CD4-positive, alpha-beta memory T cell (primary cell): Measurements from ENCODE around the gene TSHR. TPM values are rescaled to one million over a fixed set of nuclear protein-coding genes. Genes with fewer than 3 reads are reported as not detected.

Source experiments
- CTCF ChIA-PET: fragments of 350-600 bp; sonication (Branson Sonifier 250); formaldehyde crosslinking; loops from one replicate; lab custom pipeline; 2021; ENCODE audit warnings: inconsistent platforms; ENCODE audit not compliant: partially characterized antibody; lab: Charles Lee
- POLR2A ChIA-PET: fragments of 350-600 bp; sonication (Branson Sonifier 250); formaldehyde crosslinking; loops from one replicate; lab custom pipeline; 2021; ENCODE audit not compliant: partially characterized antibody; lab: Charles Lee
- DNase-seq, 5 donors: peaks; one replicate each; pipeline versions ENCODE4 v3.0.0 to v3.0.0-alpha.2; 2020 to 2022; ENCODE audit warnings: mixed read lengths in 1 of 5
- H3K27ac ChIP-seq: one replicate; pipeline ENCODE4 v1.7.0; 2013; ENCODE audit warnings: low read depth, low read length
- H3K27me3 ChIP-seq: 2 replicates; pipeline ENCODE4 v1.7.0; 2013; ENCODE audit warnings: mild to moderate bottlenecking, low read length, moderate library complexity; ENCODE audit not compliant: insufficient read depth
- H3K36me3 ChIP-seq: 2 replicates; pipeline ENCODE4 v1.7.0; 2013; ENCODE audit warnings: mild to moderate bottlenecking, low read length, moderate library complexity; ENCODE audit not compliant: insufficient read depth
- H3K4me1 ChIP-seq: 2 replicates; pipeline ENCODE4 v1.7.0; 2013; ENCODE audit warnings: mild to moderate bottlenecking, low read length, moderate library complexity; ENCODE audit not compliant: insufficient read depth
- H3K4me3 ChIP-seq, 2 donors: one replicate each; pipeline ENCODE4 v1.7.0; 2013; ENCODE audit warnings: low read length in 2 of 2, mild to moderate bottlenecking in 1 of 2
- H3K9me3 ChIP-seq, 2 donors: one replicate each; pipeline ENCODE4 v1.7.0; 2013; ENCODE audit warnings: low read length in 2 of 2, control low read depth in 1 of 2; ENCODE audit not compliant: control insufficient read depth in 1 of 2
- H3K27ac Mint-ChIP-seq, 7 donors: one replicate each; pipeline ENCODE4 v1.8.0; 2020 to 2021; ENCODE audit warnings: mixed read lengths in 7 of 7, mild to moderate bottlenecking in 6 of 7, inconsistent platforms in 3 of 7, moderate library complexity in 3 of 7
- H3K27me3 Mint-ChIP-seq, 2 donors: one replicate each; pipeline ENCODE4 v1.8.0; 2020 to 2021; ENCODE audit warnings: mixed read lengths in 2 of 2
- H3K36me3 Mint-ChIP-seq, 2 donors: one replicate each; pipeline ENCODE4 v1.8.0; 2020 to 2021; ENCODE audit warnings: mixed read lengths in 2 of 2, inconsistent platforms in 1 of 2, mild to moderate bottlenecking in 1 of 2
- H3K4me1 Mint-ChIP-seq, 4 donors: one replicate each; pipeline ENCODE4 v1.8.0; 2020 to 2021; ENCODE audit warnings: mixed read lengths in 4 of 4, mild to moderate bottlenecking in 1 of 4
- H3K4me3 Mint-ChIP-seq, 8 donors: one replicate each; pipeline ENCODE4 v1.8.0; 2020 to 2021; ENCODE audit warnings: mixed read lengths in 8 of 8, mild to moderate bottlenecking in 7 of 8, moderate library complexity in 6 of 8, inconsistent platforms in 3 of 8
- H3K9me3 Mint-ChIP-seq, 8 donors: one replicate each; pipeline ENCODE4 v1.8.0; 2020 to 2021; ENCODE audit warnings: mixed read lengths in 8 of 8, mild to moderate bottlenecking in 5 of 8, inconsistent platforms in 3 of 8, moderate library complexity in 1 of 8
- intact Hi-C: fragments of 100-400 bp; cut with micrococcal nuclease; formaldehyde crosslinking; loops from one replicate; pipeline ENCODE4 v1.15.1; 2023
- polyA plus RNA-seq, 2 donors: library from polyadenylated mRNA; unstranded; fragments of 300-500 nt; fragmentation: Illumina TruSeq; gene quantifications; one replicate each; pipeline ENCODE4 v1.2.3, GENCODE V29; 2021
- total RNA-seq, 2 experiments: library from RNA; stranded (reverse); gene quantifications; one replicate each; pipeline ENCODE4 v1.2.3, GENCODE V29; 2021

Gene TSHR
- total and polyA plus RNA-seq, 4 experiments from 2014 or later = 0.09 to 0.84 (median 0.30) TPM; not detected in 1

- no peak overlapping the region for H3K4me3 ChIP-seq
- peaks cover 2 to 9% of the 10 kb centered on the region in 2 donors for H3K27me3 Mint-ChIP-seq
- POLR2A ChIA-PET = interaction anchor here (1.5 to 4.4 kb wide), 2 partner anchors 9 to 33 kb away, joined by 6 to 20 read pairs; partner anchors contain the start of gene TSHR
These were observed 32.8 kb downstream of the TSHR start for GRCh38 chr14:80988192-80988591.

GRCh38 chr14:80988735-80989429 lies 33.5 kb downstream of the TSHR start:
- H3K9me3 Mint-ChIP-seq = no peaks in the 10 kb centered on the region
- no peaks in the 10 kb centered on the region for H3K9me3 ChIP-seq

More at GRCh38 chr14:80988192-80988591, 32.8 kb downstream of the TSHR start:
- no peak for DNase-seq
- Mint-ChIP-seq H3K4me1 (no peaks in the 10 kb centered on the region), H3K4me3 (no peak overlapping the region), H3K27ac (no peak overlapping the region), H3K9me3 (no peaks in the 10 kb centered on the region), H3K36me3 (no peaks in the 10 kb centered on the region)
- Histone ChIP-seq H3K9me3 (no peaks in the 10 kb centered on the region), H3K4me1 (no peaks in the 10 kb centered on the region), H3K36me3 (no peaks in the 10 kb centered on the region), H3K27me3 (no peaks in the 10 kb centered on the region), H3K27ac (no peak overlapping the region)
- CTCF ChIA-PET = interaction anchor here (1.0 to 8.5 kb wide), 11 partner anchors 8 to 465 kb away, joined by 3 to 285 read pairs (median 9); partner anchors contain the start of gene TSHR
- intact Hi-C loops = no loop called here

GRCh38 chr14:80992580-80992979 lies 37.2 kb downstream of the TSHR start:
- H3K4me1 Mint-ChIP-seq = peaks cover 3 to 9% (median 6%) of the 10 kb centered on the region in 4 donors
- H3K9me3 Mint-ChIP-seq = no peaks in the 10 kb centered on the region
- H3K27ac Mint-ChIP-seq = no peak overlapping the region
- Histone ChIP-seq H3K27me3 (no peaks in the 10 kb centered on the region), H3K9me3 (no peaks in the 10 kb centered on the region), H3K4me1 (no peaks in the 10 kb centered on the region), H3K36me3 (no peaks in the 10 kb centered on the region), H3K27ac (no peak overlapping the region), H3K4me3 (no peak overlapping the region)
- intact Hi-C loops = no loop called here
- POLR2A ChIA-PET = interaction anchor here (1.1 kb wide), 1 partner anchor 178 kb away, joined by 3 read pairs; no protein-coding TSS in a partner anchor
- peaks cover 11 to 17% of the 10 kb centered on the region in 2 donors for H3K27me3 Mint-ChIP-seq
- no peak for DNase-seq
- H3K36me3 Mint-ChIP-seq = no peaks in the 10 kb centered on the region
- CTCF ChIA-PET = interaction anchor here (0.6 to 1.4 kb wide), 5 partner anchors 15 to 472 kb away, joined by 3 to 6 read pairs (median 3); partner anchors contain the start of gene TSHR
- no peak overlapping the region for H3K4me3 Mint-ChIP-seq

More at GRCh38 chr14:80988735-80989429, 33.5 kb downstream of the TSHR start:
- no peaks in the 10 kb centered on the region for H3K4me1 ChIP-seq
- no peaks in the 10 kb centered on the region for H3K36me3 Mint-ChIP-seq
- no peak overlapping the region for H3K4me3 ChIP-seq
- no peak for DNase-seq
- no peak overlapping the region for H3K27ac Mint-ChIP-seq
- no peaks in the 10 kb centered on the region for H3K36me3 ChIP-seq
- no peak overlapping the region for H3K27ac ChIP-seq
- peaks cover 2 to 9% of the 10 kb centered on the region in 2 donors for H3K27me3 Mint-ChIP-seq
- no peaks in the 10 kb centered on the region for H3K27me3 ChIP-seq
- ChIA-PET CTCF (interaction anchor here (0.6 to 8.5 kb wide), 11 partner anchors 8 to 476 kb away, joined by 3 to 285 read pairs (median 9); partner anchors contain the start of gene TSHR), POLR2A (interaction anchor here (4.4 kb wide), 1 partner anchor 34 kb away, joined by 20 read pairs; the partner anchor contains the start of gene TSHR)
- H3K4me3 Mint-ChIP-seq = no peak overlapping the region
- H3K4me1 Mint-ChIP-seq = no peaks in the 10 kb centered on the region
- intact Hi-C loops = no loop called here

GRCh38 chr14:80996049-80996901 lies 40.9 kb downstream of the TSHR start:
- no peaks in the 10 kb centered on the region for H3K36me3 ChIP-seq
- H3K9me3 ChIP-seq = no peaks in the 10 kb centered on the region
- peak; percentile 38 to 47 (median 44) for DNase-seq
- no peak overlapping the region for H3K4me3 ChIP-seq
- no peaks in the 10 kb centered on the region for H3K9me3 Mint-ChIP-seq
- CTCF ChIA-PET = interaction anchor here (0.7 to 4.3 kb wide), 26 partner anchors 9 to 468 kb away, joined by 3 to 47 read pairs (median 4); partner anchors contain the start of genes CEP128, GTF2A1 and TSHR
- H3K4me3 Mint-ChIP-seq = no peak overlapping the region
- POLR2A ChIA-PET = interaction anchor here (1.0 to 1.7 kb wide), 5 partner anchors 9 to 468 kb away, joined by 3 to 12 read pairs (median 4); partner anchors contain the start of gene CEP128
- peak overlapping the region in 1 of 7 donors; percentile 0 for H3K27ac Mint-ChIP-seq
- peaks cover 14 to 15% of the 10 kb centered on the region in 2 donors for H3K27me3 Mint-ChIP-seq
- H3K36me3 Mint-ChIP-seq = no peaks in the 10 kb centered on the region
- no peaks in the 10 kb centered on the region for H3K4me1 ChIP-seq
- intact Hi-C loops = loop anchor here (1.0 kb wide), 3 partner anchors 174 to 468 kb away; no protein-coding TSS in a partner anchor
- H3K27ac ChIP-seq = no peak overlapping the region
- H3K4me1 Mint-ChIP-seq = peaks cover 3 to 9% (median 6%) of the 10 kb centered on the region in 4 donors
- no peaks in the 10 kb centered on the region for H3K27me3 ChIP-seq

GRCh38 chr14:81001447-81001846 lies 46.0 kb downstream of the TSHR start:
- CTCF ChIA-PET = interaction anchor here (0.7 to 1.2 kb wide), 2 partner anchors 8 to 13 kb away, joined by 3 read pairs; no protein-coding TSS in a partner anchor
- H3K27ac ChIP-seq = no peak overlapping the region
- no peaks in the 10 kb centered on the region for H3K4me1 ChIP-seq
- no peak overlapping the region for H3K4me3 ChIP-seq
- Mint-ChIP-seq H3K4me1 (peaks cover 2 to 5% (median 2%) of the 10 kb centered on the region in 4 donors), H3K27ac (no peak overlapping the region), H3K27me3 (peaks cover 9 to 12% of the 10 kb centered on the region in 2 donors), H3K4me3 (no peak overlapping the region), H3K9me3 (no peaks in the 10 kb centered on the region), H3K36me3 (no peaks in the 10 kb centered on the region)
- H3K27me3 ChIP-seq = no peaks in the 10 kb centered on the region
- no peak for DNase-seq
- no peaks in the 10 kb centered on the region for H3K36me3 ChIP-seq
- POLR2A ChIA-PET = no interaction called here
- intact Hi-C loops = no loop called here
- H3K9me3 ChIP-seq = no peaks in the 10 kb centered on the region

GRCh38 chr14:81004575-81004974 lies 49.2 kb downstream of the TSHR start:
- Mint-ChIP-seq H3K4me1 (no peaks in the 10 kb centered on the region), H3K9me3 (no peaks in the 10 kb centered on the region), H3K27ac (no peak overlapping the region), H3K36me3 (no peaks in the 10 kb centered on the region), H3K27me3 (peaks cover 0 to 1% of the 10 kb centered on the region in 2 donors), H3K4me3 (no peak overlapping the region)
- CTCF ChIA-PET = no interaction called here
- Histone ChIP-seq H3K4me3 (no peak overlapping the region), H3K9me3 (no peaks in the 10 kb centered on the region), H3K27ac (no peak overlapping the region), H3K27me3 (no peaks in the 10 kb centered on the region), H3K4me1 (no peaks in the 10 kb centered on the region), H3K36me3 (no peaks in the 10 kb centered on the region)
- no peak for DNase-seq
- POLR2A ChIA-PET = no interaction called here
- intact Hi-C loops = no loop called here
